ENCODE data around the gene FRMPD3.

FRMPD3 gene

GRCh38 chrX:107493141-107493540 is 43.7 kb downstream of the FRMPD3 start:
- TF ChIP-seq CREB5 (CRISPR knock-in tag; IDR thresholded peaks at IDR 0.05; ENCODE audit: low read depth): no peak
- no peak for TF ChIP-seq ZNF70 (CRISPR knock-in tag; IDR thresholded peaks at IDR 0.05)
- TF ChIP-seq CSRNP3 (CRISPR knock-in tag; IDR thresholded peaks at IDR 0.05): no peak
- TF ChIP-seq SNAI2 (CRISPR knock-in tag; IDR thresholded peaks at IDR 0.05): no peak
- TF ChIP-seq ISL1 (CRISPR knock-in tag; IDR thresholded peaks at IDR 0.05): no peak
- TF ChIP-seq ESRRG (CRISPR knock-in tag; IDR thresholded peaks at IDR 0.05): no peak
- no peak for TF ChIP-seq ZFP30 (CRISPR knock-in tag; IDR thresholded peaks at IDR 0.05)
- TF ChIP-seq TCF4 (CRISPR knock-in tag; IDR thresholded peaks at IDR 0.05; ENCODE audit: borderline replicate concordance): no peak
- TF ChIP-seq PPARA (CRISPR knock-in tag; IDR thresholded peaks at IDR 0.05; ENCODE audit: borderline replicate concordance): no peak
- no peak for TF ChIP-seq GLIS3 (CRISPR knock-in tag; IDR thresholded peaks at IDR 0.05)
- TF ChIP-seq ARNTL (CRISPR knock-in tag; IDR thresholded peaks at IDR 0.05; ENCODE audit: borderline replicate concordance, low read depth): no peak
- TF ChIP-seq ZNF565 (CRISPR knock-in tag; conservative IDR thresholded peaks at IDR 0.05; ENCODE audit: low read depth): no peak
- no peak for TF ChIP-seq ZC3H10 (CRISPR knock-in tag; IDR thresholded peaks at IDR 0.05)
- TF ChIP-seq OSR1 (CRISPR knock-in tag; IDR thresholded peaks at IDR 0.05): no peak
- no peak for TF ChIP-seq ZNF8 (CRISPR knock-in tag; IDR thresholded peaks at IDR 0.05)
- ATAC-seq: no peak

GRCh38 chrX:107496786-107497185 is 47.3 kb downstream of the FRMPD3 start:
- ATAC-seq: no peak
- no peak for TF ChIP-seq TOX (CRISPR knock-in tag; IDR thresholded peaks at IDR 0.05; ENCODE audit: borderline replicate concordance)
- no peak for TF ChIP-seq OSR1 (CRISPR knock-in tag; IDR thresholded peaks at IDR 0.05)
- no peak for TF ChIP-seq TSHZ2 (CRISPR knock-in tag; IDR thresholded peaks at IDR 0.05)
- no peak for TF ChIP-seq CSRNP3 (CRISPR knock-in tag; IDR thresholded peaks at IDR 0.05)
- no peak for TF ChIP-seq ESRRG (CRISPR knock-in tag; IDR thresholded peaks at IDR 0.05)
- no peak for TF ChIP-seq GLIS3 (CRISPR knock-in tag; IDR thresholded peaks at IDR 0.05)
- TF ChIP-seq PPARA (CRISPR knock-in tag; IDR thresholded peaks at IDR 0.05; ENCODE audit: borderline replicate concordance): no peak
- no peak for TF ChIP-seq ARNTL (CRISPR knock-in tag; IDR thresholded peaks at IDR 0.05; ENCODE audit: borderline replicate concordance, low read depth)
- no peak for TF ChIP-seq CSDC2 (CRISPR knock-in tag; IDR thresholded peaks at IDR 0.05)
- no peak for TF ChIP-seq PATZ1 (CRISPR knock-in tag; IDR thresholded peaks at IDR 0.05; ENCODE audit: borderline replicate concordance)
- no peak for TF ChIP-seq ZNF70 (CRISPR knock-in tag; IDR thresholded peaks at IDR 0.05)
- no peak for TF ChIP-seq ISL1 (CRISPR knock-in tag; IDR thresholded peaks at IDR 0.05)
- TF ChIP-seq ZNF8 (CRISPR knock-in tag; IDR thresholded peaks at IDR 0.05): no peak
- TF ChIP-seq RARB (CRISPR knock-in tag; IDR thresholded peaks at IDR 0.05): no peak
- TF ChIP-seq POU6F1 (CRISPR knock-in tag; IDR thresholded peaks at IDR 0.05; ENCODE audit: borderline replicate concordance, low read depth): no peak
